Thyroid gland (tissue), 4 donors: ENCODE data around the gene APOL3. TPM values are rescaled to one million over a fixed set of nuclear protein-coding genes. Genes with fewer than 3 reads are reported as not detected.
A peak's percentile ranks its signal among the peaks of the same experiment; 100 is the strongest.

Source experiments
- DNase-seq, 2 donors: peaks; one replicate each; pipeline ENCODE4 v3.0.0-alpha.2; 2019
- H3K27ac ChIP-seq, 3 donors: fragments of 200-600 bp; sonication (generic); 1 replicate in 2 of 3; 2 replicates in 1 of 3; pipeline ENCODE4 v1.5.1; 2016 to 2019; ENCODE audit warnings: mild to moderate bottlenecking in 1 of 3, moderate library complexity in 1 of 3
- H3K27me3 ChIP-seq: fragments of 200-600 bp; sonication (generic); one replicate; pipeline ENCODE4 v1.5.1; 2019
- H3K36me3 ChIP-seq, 2 donors: fragments of 200-600 bp; sonication (generic); one replicate each; pipeline ENCODE4 v1.5.1; 2016 to 2019
- H3K4me1 ChIP-seq, 2 donors: fragments of 200-600 bp; sonication (generic); one replicate each; pipeline ENCODE4 v1.5.1; 2017 to 2019
- H3K4me3 ChIP-seq, 3 donors: fragments of 200-600 bp; sonication (generic); replicated peaks in 1 of 3; 1 replicate in 2 of 3; 2 replicates in 1 of 3; pipeline ENCODE4 v1.5.1; 2016; ENCODE audit warnings: mild to moderate bottlenecking in 1 of 3
- H3K9me3 ChIP-seq: fragments of 200-600 bp; sonication (generic); one replicate; pipeline ENCODE4 v1.5.1; 2017
- POLR2A ChIP-seq, 2 donors: fragments of 450-650 bp; IDR thresholded peaks; one replicate each; pipeline ENCODE4 v1.6.1; 2017; ENCODE audit warnings: antibody characterized with exemption in 2 of 2, mild to moderate bottlenecking in 2 of 2, moderate library complexity in 1 of 2
- WGBS, 2 donors: methylation state at CpG; one replicate each; pipeline ENCODE4 v1.1.5; 2017; 5-methylcytosine and 5-hydroxymethylcytosine counted together
- intact Hi-C: fragments of 100-400 bp; cut with DNase I; formaldehyde crosslinking; loops from one replicate; pipeline ENCODE4 v1.15.1; 2023
- total RNA-seq, 4 donors: library from RNA; depleted of rRNA; stranded (reverse); fragments of >200 nt; gene quantifications; one replicate each; pipeline ENCODE4 v1.2.3, GENCODE V29; 2016
- TF ChIP-seq, protein P1 (sequence below), 6 experiments: fragments of 200-600 bp in 3 of 6; fragments of 450-650 bp in 3 of 6; sonication (generic) in 3 of 6; IDR thresholded peaks; one replicate each; pipeline ENCODE4 v1.5.1; 2016 to 2019; ENCODE audit warnings: antibody characterized with exemption in 6 of 6, mild to moderate bottlenecking in 2 of 6, inconsistent platforms in 1 of 6, moderate library complexity in 1 of 6

APOL3 gene
- total RNA-seq, 4 donors from 2014 or later = 23.3 to 91.9 (median 59.9) TPM

DNA sequence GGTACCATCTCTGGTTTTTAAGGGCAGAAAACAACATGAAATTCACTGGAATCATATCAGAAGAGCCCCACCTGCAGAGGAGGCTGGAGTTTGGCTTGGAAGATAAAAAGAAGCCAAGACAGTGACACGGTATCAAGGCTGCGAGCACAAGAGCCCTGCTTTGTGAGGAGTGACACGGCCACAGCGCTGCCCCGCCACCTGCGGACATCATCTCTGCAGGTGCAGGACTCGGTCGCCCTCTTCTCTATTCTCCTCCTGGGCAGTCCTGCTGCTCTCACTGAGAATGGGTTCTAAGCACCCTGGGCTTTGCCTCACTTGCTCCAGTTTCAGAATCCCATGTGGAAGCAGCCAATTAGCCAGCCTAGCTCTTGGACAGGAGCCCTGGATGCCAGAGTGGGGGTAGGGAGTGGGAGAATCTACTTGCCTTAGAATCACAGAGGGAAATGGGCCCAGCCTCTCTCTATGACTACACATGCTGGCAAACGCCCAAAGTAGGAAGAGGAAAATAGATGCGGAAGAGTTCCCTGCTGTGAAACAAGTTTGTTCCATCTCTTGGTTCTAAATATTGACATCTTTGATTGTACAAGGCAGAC lies 24.0 kb upstream of the APOL3 start:
- WGBS, 2 donors = 63 to 64% methylated on average over 10 of the region's 10 CpGs
- H3K27ac ChIP-seq = no peak overlapping the region
- no peak overlapping the region for H3K4me3 ChIP-seq
- H3K4me1 ChIP-seq = peaks cover 0 to 19% of the 10 kb centered on the region in 2 donors
- H3K9me3 ChIP-seq = no peaks in the 10 kb centered on the region
- DNase-seq = peak; percentile 70 to 78
- TF ChIP-seq, protein P1, sequence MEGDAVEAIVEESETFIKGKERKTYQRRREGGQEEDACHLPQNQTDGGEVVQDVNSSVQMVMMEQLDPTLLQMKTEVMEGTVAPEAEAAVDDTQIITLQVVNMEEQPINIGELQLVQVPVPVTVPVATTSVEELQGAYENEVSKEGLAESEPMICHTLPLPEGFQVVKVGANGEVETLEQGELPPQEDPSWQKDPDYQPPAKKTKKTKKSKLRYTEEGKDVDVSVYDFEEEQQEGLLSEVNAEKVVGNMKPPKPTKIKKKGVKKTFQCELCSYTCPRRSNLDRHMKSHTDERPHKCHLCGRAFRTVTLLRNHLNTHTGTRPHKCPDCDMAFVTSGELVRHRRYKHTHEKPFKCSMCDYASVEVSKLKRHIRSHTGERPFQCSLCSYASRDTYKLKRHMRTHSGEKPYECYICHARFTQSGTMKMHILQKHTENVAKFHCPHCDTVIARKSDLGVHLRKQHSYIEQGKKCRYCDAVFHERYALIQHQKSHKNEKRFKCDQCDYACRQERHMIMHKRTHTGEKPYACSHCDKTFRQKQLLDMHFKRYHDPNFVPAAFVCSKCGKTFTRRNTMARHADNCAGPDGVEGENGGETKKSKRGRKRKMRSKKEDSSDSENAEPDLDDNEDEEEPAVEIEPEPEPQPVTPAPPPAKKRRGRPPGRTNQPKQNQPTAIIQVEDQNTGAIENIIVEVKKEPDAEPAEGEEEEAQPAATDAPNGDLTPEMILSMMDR (IDR thresholded peaks at IDR 0.05) = no peak
- TF ChIP-seq POLR2A (IDR thresholded peaks at IDR 0.05) = no peak
- no peaks in the 10 kb centered on the region for H3K36me3 ChIP-seq
- H3K27me3 ChIP-seq = no peaks in the 10 kb centered on the region
- intact Hi-C loops = loop anchor here (5.0 kb wide), 1 partner anchor 37 kb away; no protein-coding TSS in a partner anchor

DNA sequence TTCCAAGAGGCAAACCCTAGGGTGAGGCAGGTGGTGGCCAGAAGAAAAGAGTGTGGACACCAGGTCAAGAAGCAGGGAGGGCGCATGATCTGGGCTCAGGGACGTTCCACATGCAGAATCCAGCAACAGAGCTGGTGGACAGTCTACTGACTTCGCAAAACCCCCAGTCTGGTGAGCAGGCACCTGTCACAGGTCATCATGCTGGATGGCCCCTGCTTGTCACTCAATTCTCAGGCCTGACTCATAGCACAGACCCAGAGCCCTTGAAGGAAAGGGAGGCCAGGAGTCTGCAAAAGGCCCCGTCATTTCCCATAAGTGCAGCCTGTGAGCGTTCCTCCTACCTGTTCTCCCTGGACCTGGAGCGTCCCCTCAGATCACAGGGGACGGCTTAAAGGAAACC lies 22.9 kb upstream of the APOL3 start:
- no peaks in the 10 kb centered on the region for H3K27me3 ChIP-seq
- intact Hi-C loops = loop anchor here (5.0 kb wide), 1 partner anchor 36 kb away; no protein-coding TSS in a partner anchor
- WGBS, 2 donors = 96 to 98% methylated on average over 7 of the region's 7 CpGs
- H3K4me1 ChIP-seq = peaks cover 0 to 19% of the 10 kb centered on the region in 2 donors
- H3K9me3 ChIP-seq = no peaks in the 10 kb centered on the region
- no peak overlapping the region for H3K27ac ChIP-seq
- DNase-seq = no peak
- no peak overlapping the region for H3K4me3 ChIP-seq
- no peak for TF ChIP-seq POLR2A (IDR thresholded peaks at IDR 0.05)
- TF ChIP-seq, protein P1 (IDR thresholded peaks at IDR 0.05) = no peak
- H3K36me3 ChIP-seq = no peaks in the 10 kb centered on the region

DNA sequence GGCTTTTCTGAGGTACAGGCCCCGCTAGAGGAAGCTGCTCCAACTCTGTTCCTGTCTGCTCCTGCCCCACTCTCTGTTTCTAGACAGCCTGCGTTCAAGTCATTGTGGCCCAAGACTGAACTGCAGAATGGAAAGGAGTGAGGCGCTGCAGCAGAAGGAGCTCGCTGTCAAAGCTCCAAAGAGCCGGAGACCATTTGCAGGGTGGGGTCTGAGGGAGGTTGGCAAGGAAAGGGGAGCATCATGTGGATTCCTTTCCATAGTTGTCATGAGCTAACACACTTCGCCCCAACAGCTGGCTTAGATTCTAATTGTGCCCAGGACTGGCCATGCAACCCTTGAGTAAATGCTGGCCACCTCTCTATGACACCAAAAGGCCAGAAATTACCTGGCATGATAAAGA lies 22.3 kb upstream of the APOL3 start:
- DNase-seq = no peak
- 87 to 95% methylated on average over 6 of the region's 6 CpGs for WGBS, 2 donors
- Histone ChIP-seq H3K36me3 (no peaks in the 10 kb centered on the region), H3K27ac (no peak overlapping the region), H3K27me3 (no peaks in the 10 kb centered on the region), H3K4me1 (peaks cover 0 to 19% of the 10 kb centered on the region in 2 donors), H3K4me3 (no peak overlapping the region), H3K9me3 (no peaks in the 10 kb centered on the region)
- no peak for TF ChIP-seq POLR2A (IDR thresholded peaks at IDR 0.05)
- TF ChIP-seq, protein P1 (IDR thresholded peaks at IDR 0.05) = no peak
- intact Hi-C loops = loop anchor here (5.0 kb wide), 1 partner anchor 36 kb away; no protein-coding TSS in a partner anchor

DNA sequence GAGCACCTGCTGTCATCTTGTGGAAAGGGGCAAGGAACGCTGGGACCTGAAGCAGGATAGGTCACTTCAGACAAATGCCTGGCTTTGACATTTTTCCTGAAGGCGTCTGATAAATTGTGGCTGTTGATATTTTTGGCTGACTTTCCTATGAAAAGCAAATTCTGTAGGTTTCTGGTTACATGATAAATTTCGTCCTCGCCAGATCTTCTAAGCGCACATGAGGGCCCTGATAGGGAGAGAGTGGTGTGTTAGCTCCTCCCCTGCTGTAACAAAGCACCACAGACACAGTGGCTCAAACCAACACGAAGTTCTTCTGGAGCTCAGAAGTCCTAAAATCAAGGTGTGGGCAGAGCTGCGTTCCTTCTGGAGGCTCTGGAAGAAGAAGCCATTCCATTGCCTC lies 21.5 kb upstream of the APOL3 start:
- no peak overlapping the region for H3K4me3 ChIP-seq
- intact Hi-C loops = loop anchor here (5.0 kb wide), 1 partner anchor 35 kb away; no protein-coding TSS in a partner anchor
- H3K9me3 ChIP-seq = no peaks in the 10 kb centered on the region
- no peak for TF ChIP-seq POLR2A (IDR thresholded peaks at IDR 0.05)
- TF ChIP-seq, protein P1 (IDR thresholded peaks at IDR 0.05) = no peak
- H3K27me3 ChIP-seq = no peaks in the 10 kb centered on the region
- H3K27ac ChIP-seq = no peak overlapping the region
- peaks cover 0 to 19% of the 10 kb centered on the region in 2 donors for H3K4me1 ChIP-seq
- no peak for DNase-seq
- no peaks in the 10 kb centered on the region for H3K36me3 ChIP-seq
- WGBS, 2 donors = 80 to 82% methylated on average over 7 of the region's 7 CpGs

DNA sequence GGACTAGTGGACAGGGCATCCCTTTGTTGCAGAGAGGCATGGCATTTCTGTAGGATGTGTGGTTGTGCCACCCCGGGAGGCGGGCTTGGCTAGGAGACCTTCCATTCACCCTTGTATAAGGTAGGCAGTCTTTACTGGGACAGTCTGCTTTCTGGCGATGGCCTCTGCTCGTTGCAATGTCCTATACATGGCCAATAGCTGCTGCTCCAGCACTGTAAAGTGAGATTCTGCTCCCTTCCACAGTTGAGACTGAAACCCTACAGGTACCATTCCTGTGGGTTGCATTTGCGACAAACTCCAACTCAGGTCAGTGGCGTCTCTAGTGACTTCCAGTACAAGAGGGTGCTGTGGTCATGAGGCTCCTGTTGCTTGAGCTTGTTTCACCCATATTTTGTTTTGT lies 20.4 kb upstream of the APOL3 start:
- Histone ChIP-seq H3K27me3 (no peaks in the 10 kb centered on the region), H3K36me3 (no peaks in the 10 kb centered on the region), H3K4me3 (no peak overlapping the region), H3K9me3 (no peaks in the 10 kb centered on the region), H3K27ac (no peak overlapping the region), H3K4me1 (peaks cover 0 to 14% of the 10 kb centered on the region in 2 donors)
- DNase-seq = no peak
- no peak for TF ChIP-seq POLR2A (IDR thresholded peaks at IDR 0.05)
- TF ChIP-seq, protein P1 (IDR thresholded peaks at IDR 0.05) = no peak
- WGBS, 2 donors = 85 to 93% methylated on average over 6 of the region's 6 CpGs
- intact Hi-C loops = loop anchor here (5.0 kb wide), 1 partner anchor 34 kb away; no protein-coding TSS in a partner anchor
